Stimulated activated CD4-positive, alpha-beta T cell treated with anti-CD3 and anti-CD28 coated beads, Interleukin-1b, Interleukin-23, amount 100 ng/mL, for 1 hour (primary cell): ENCODE data around the gene RBM42.

Source experiments
- DNase-seq, 2 donors: peaks; one replicate each; pipeline ENCODE4 v3.0.0-alpha.2; 2020; ENCODE audit warnings: low read depth in 2 of 2

The RBM42 gene

DNA sequence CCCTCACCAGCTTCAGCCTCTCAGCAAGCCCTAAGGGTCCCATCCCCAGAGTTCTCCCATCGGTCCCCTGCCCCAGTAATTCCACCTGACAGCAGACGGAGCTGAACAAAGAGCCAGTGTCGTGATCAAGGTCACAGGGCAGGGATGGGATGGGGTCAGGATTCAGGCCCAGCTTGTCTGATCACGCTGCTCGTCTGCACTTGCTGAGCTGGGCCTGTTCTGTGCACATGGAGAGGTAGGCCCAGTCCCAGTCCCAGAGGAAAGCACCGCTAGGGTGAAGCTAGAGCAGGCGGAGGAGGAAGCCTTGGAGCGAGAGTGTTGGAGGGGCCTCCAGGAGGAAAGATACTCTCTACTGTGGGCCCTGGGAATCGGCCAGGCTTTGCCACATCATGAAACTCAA lies 7.1 kb upstream of the RBM42 start:
- no peak for DNase-seq

DNA sequence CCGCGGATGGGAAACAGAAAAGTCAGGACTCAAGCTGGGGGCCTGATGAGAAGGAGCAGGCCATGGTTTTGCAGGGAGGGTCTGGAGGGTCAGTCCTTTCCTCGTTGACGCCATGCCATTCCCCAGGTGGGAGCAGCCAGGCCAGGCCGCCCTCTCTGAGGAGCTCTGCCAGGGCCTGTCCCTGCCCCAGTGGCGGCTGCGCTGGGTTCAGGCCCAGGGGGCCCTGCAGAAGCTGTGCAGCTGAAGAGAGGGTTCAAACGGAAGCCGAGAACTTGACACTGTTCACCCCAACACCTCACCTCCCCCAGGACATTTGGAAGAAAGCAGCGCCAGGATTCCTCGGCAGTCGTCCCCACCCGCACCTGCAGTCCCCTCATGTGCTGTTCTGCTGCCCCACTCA lies 6.1 kb upstream of the RBM42 start:
- DNase-seq, result no peak

DNA sequence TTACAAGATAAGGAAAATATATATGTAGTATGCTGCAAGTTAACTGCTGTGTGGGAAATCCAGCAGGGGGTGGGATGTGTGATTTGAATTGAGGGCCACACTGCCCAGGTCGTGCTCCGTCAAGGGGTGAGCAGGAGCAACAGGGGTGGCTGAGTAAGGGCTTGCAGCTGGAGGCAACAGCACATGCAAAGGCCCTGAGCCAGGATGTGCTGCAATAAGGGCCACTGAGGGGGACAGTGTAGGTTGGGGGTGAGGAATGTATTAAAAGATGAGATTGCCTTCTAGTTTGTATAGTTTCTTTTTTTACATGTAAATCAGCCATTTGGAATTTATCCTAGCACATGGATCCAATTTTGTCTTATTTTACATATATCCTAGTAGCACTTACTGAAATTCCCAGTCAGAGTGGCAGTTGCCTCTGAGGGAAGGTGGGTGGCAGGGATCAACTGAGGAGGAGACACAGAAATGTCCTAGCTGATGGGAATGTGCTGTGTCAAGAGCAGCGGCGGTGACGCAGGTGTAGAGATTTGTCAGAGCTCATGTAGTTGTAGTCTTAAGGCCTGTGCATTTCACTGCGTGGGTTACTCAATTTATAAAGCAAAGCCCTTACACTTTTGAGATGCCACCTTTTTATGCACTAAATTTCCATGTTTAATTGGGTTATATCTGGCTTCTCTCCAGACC lies 5.4 kb upstream of the RBM42 start:
- DNase-seq, result no peak

DNA sequence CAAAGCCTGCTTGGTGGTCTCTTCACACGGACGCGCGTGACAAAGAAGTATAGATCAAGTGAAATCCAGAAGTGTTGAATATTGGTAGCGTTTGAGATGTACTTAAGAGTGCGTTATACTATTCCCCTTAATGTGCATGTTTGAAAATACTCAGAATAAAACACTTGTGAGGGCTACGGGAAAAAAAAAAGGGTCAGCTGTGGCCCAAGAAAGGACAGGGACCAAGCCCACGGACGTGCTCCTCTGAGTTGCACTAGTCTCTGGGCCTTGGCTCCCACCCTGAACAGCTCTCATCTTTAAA lies 622 bp upstream of the RBM42 start:
- no peak for DNase-seq

DNA sequence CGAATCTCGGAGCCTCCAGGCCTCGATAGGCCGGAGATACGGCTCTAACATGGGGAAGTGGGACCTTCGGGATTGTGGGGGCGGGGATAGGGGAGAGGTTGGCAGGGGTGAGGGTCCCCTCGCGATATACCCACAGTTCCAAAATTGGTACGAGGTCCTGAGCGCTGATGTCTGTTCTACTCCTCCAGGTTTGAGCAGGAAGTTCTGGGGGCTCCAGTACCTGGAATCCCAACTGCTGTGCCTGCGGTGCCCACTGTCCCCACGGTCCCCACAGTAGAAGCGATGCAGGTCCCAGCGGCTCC lies 447 bp downstream of the RBM42 start:
- DNase-seq, result no peak

DNA sequence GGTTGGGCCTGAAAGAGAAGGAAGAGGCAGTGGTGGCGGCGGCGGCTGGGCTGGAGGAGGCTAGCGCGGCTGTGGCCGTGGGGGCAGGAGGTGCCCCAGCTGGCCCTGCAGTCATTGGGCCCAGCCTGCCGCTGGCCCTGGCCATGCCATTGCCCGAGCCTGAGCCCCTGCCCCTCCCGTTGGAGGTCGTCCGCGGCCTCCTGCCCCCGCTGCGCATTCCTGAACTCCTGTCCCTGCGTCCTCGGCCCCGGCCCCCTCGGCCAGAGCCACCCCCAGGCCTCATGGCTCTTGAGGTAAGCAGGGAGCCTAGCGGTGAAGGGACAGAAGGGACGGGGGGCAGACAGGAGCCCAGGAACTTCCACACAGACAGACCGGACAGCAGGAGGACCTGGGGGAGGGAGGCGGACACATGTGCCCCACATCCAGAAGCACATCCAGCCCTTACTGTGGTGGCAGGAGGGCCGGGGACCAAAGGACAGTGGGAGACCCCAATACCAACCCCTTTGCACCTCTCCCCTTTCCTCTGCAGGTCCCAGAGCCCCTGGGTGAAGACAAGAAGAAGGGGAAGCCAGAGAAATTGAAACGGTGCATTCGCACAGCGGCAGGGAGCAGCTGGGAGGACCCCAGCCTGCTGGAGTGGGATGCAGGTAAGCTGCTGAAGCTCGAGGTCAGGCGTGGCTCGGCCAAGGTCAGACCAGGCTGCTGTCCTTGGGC lies 5.0 kb downstream of the RBM42 start:
- no peak for DNase-seq

DNA sequence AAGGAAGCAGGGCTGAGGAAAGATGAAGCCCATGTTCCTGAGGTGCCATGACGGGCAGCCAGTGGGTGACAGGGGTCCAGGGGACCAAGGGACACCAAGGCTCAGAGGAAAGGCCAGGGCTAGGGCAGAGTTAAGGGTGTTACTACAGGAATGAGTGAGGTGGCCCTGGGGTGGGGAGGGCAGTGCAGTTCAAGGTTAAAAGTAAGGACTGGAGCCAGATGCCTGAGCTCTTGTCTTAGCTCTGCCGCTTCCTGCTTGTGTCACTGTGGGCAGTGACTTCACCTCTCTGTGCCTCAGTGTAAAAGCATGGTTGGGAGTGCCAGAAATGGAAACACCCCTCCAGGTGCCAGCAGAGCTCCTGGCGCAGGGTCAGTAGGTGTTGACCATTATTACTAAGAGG lies 7.8 kb downstream of the RBM42 start:
- DNase-seq, result no peak

DNA sequence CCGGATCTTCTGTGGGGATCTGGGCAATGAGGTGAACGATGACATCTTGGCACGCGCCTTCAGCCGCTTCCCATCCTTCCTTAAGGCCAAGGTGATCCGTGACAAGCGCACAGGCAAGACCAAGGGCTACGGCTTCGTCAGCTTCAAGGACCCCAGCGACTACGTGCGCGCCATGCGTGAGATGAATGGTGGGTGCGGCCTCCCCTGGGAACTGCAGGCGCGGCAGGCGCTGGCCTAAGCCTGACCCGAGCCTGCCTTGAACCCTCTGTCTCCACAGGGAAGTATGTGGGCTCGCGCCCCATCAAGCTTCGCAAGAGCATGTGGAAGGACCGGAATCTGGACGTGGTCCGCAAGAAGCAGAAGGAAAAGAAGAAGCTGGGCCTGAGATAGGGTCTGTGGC lies 8.3 kb downstream of the RBM42 start:
- DNase-seq, result no peak

DNA sequence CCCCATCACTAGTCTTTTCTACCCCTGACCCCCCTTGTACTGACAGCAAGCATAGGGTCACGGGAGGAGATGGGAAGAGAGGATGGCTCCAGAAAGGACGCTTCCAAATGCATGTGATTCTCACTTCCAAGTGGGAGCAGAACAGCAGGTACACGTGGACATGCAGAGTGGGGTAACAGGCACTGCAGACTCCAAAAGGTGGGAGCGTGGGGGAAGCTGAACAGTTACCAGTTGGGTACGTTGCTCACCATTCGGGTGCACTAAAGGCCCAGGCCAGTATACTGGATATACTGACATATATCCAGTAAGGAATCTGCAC lies 10.4 kb downstream of the RBM42 start:
- no peak for DNase-seq

DNA sequence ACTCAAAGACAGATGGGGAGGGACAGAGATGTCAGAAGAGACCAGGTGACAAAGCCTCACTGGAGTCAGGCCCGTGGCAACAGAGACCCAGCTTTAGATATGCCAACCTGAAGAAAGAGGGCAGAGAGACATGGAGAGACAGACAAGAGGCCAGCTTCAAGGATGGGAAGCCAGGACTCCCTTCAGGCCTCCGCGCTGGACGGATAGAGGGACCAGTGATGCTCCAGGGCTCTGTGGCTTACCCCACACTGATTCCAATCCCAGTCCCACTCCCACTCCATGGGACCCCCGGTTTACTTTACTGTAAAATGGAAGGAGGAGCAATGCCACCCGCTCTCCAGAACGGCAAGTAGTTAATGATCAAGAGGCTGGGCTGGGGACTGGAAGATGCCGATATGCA lies 11.0 kb downstream of the RBM42 start:
- DNase-seq, result no peak

DNA sequence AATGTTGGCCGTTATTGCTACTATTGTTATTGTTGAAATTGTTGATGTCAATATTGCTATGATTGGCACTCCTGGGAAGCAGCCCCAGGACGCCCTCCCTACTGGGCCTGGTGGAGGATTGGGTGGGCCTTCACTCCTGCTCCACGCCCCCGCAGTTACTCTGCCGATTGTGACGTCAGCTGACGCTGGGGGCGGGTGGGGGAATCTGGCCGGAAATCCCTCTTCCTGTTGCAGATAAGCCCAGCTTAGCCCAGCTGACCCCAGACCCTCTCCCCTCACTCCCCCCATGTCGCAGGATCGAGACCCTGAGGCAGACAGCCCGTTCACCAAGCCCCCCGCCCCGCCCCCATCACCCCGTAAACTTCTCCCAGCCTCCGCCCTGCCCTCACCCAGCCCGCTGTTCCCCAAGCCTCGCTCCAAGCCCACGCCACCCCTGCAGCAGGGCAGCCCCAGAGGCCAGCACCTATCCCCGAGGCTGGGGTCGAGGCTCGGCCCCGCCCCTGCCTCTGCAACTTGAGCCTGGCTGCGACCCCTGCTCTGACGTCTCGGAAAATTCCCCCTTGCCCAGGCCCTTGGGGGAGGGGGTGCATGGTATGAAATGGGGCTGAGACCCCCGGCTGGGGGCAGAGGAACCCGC lies 12.8 kb downstream of the RBM42 start, which contains the start of gene ETV2:
Gene ETV2 (plus strand): TSS at position 231 of the 637 bp plus-strand sequence. CDS start 716 bp downstream, outside the sequence.
- no peak for DNase-seq

DNA sequence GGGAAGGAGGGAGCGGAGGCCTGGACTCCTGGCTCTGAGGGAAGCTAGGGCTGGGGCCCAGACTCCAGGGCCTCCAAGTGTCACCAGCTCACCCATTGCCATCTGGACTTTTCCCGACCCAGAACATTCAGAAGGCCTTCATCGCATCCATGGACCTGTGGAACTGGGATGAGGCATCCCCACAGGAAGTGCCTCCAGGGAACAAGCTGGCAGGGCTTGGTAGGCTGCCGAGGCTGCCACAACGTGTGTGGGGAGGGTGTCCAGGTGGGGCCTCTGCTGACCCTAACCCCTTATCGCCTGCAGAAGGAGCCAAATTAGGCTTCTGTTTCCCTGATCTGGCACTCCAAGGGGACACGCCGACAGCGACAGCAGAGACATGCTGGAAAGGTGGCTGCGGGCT lies 13.5 kb downstream of the RBM42 start:
- DNase-seq, result no peak

DNA sequence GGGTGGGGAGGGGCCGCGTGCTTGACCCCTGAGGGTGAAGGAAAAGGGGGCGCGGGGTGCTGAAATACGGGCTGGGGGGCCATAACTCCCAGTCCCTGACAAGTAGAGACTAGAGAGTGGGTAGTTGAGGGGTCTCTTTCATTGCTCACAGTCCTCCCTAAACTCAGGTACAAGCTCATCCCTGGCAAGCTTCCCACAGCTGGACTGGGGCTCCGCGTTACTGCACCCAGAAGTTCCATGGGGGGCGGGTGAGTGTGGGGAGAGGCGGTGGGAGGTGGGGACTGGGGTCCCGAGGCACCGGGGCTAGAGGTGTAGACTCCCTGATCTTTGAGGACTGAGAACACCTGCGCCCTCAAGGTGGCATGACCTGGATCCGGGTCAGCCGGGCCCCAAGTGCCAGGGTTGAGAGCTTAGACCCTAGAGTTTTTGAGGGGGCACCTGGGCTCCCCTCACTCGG lies 14.0 kb downstream of the RBM42 start:
- DNase-seq, result no peak

DNA sequence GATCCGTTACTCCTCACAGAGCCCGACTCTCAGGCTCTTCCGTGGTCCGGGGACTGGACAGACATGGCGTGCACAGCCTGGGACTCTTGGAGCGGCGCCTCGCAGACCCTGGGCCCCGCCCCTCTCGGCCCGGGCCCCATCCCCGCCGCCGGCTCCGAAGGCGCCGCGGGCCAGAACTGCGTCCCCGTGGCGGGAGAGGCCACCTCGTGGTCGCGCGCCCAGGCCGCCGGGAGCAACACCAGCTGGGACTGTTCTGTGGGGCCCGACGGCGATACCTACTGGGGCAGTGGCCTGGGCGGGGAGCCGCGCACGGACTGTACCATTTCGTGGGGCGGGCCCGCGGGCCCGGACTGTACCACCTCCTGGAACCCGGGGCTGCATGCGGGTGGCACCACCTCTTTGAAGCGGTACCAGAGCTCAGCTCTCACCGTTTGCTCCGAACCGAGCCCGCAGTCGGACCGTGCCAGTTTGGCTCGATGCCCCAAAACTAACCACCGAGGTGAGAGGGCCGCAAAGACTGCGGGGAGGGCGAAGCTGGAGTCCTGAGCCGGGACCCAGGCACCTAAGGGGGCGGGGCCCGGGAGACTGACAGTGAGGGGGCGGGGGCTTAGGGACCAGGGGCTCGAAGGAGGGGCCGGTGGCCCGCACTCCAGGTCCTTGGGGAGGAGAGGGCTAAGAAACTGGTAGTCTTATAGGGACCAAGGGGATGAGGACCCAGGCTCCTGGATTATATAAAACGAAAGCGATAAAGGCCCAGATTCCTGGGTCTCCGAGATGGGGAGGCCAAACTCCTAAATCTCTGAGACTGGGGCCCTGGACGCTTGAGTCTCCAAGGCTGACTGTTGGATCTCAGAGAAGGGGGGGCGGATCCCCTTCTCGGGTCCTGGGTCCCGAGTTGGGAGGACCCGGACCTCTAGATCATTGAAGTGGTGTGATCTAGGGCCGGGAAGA lies 14.7 kb downstream of the RBM42 start:
- DNase-seq, result peak; percentile 44 to 51

DNA sequence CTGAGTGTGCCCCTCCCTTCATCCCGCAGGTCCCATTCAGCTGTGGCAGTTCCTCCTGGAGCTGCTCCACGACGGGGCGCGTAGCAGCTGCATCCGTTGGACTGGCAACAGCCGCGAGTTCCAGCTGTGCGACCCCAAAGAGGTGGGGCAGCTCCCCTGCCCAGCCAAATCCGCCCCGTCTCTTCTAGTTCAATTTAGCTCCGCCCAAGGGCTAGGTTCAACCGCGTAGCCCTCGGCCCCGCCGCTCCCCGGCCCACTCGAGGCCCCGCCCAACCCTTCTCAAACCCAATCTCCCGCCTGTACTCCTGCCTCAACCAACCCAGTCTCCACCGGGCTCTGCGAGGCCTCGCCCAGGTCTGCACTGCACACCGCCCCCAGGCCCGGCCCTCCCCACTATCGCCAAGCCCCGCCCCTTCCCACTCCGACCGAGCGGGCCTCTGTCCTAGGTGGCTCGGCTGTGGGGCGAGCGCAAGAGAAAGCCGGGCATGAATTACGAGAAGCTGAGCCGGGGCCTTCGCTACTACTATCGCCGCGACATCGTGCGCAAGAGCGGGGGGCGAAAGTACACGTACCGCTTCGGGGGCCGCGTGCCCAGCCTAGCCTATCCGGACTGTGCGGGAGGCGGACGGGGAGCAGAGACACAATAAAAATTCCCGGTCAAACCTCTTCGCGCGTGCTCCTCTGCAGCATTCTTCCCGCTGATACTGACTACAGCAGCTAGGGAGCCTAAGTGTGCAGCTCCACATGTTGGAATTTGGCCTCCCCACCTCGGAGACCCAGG lies 15.6 kb downstream of the RBM42 start:
- peak; percentile 84 to 87 for DNase-seq

DNA sequence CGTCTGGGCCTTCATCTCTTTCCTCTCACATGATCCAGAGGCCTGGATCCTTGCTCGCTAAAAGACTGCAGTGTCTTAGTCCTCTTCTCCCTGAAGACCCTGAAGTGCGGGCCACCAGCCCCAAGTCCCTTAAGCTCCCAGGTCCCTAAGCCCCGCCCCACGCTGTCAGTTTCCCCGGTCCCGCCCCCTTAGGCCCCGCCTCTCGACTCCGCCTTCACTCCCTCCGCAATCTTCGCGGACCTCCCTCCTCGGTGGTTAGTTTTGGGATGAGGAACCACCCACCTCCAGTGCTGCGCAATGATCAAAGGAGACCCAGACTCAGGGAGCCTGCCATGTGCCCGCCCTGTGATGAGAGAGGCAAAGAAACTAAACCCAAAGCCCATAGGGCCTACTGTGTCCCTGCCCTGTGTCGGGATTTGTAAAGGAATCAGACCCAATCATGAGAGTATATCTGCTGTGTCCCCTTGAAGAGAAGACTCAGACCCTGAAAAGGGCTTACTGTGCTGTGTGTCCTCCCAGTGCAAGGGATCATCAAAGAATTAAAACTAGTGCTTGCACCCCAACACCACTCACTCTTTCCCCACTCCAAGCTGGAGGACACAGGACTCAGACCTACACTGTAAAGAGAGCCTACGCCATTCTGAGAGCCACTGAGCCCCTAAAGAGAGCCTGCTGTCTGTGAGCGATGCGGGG lies 16.3 kb downstream of the RBM42 start:
- DNase-seq, result peak; percentile 22 to 81

DNA sequence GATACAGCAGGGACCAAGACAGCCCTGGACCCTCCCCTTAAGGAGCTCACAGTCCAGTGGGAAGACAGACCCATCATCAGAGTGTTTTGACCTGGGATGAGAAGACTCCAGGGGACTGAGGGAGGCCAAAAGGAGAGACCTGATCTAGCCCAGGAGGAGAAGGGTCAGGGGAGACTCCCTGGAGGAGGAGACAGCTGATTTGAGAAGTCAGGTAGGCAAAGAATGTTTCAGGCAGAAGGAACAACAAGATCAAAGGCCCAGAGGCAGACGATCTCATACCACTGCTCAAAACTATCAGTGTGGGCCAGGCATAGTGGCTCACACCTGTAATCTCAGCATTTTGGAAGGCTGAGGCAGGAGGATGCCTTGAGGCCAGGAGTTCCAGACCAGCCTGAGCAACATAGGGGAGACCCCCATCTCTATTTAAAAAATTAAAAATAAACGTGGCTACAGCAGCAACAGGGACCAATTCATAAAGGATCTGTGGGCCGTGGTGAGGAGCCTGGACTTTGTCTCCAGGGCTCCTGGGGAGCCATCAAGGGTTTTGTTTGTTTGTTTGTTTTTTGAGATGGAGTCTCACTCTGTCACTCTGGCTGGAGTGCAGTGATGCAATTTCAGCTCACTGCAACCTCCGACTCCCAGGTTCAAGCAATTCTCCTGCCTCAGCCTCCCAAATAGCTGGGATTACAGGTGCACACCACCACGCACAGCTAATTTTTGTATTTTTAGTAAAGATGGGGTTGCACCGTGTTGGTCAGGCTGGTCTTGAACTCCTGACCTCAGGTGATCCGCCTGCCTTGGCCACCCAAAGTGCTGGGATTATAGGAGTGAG lies 17.1 kb downstream of the RBM42 start:
- DNase-seq, result no peak

DNA sequence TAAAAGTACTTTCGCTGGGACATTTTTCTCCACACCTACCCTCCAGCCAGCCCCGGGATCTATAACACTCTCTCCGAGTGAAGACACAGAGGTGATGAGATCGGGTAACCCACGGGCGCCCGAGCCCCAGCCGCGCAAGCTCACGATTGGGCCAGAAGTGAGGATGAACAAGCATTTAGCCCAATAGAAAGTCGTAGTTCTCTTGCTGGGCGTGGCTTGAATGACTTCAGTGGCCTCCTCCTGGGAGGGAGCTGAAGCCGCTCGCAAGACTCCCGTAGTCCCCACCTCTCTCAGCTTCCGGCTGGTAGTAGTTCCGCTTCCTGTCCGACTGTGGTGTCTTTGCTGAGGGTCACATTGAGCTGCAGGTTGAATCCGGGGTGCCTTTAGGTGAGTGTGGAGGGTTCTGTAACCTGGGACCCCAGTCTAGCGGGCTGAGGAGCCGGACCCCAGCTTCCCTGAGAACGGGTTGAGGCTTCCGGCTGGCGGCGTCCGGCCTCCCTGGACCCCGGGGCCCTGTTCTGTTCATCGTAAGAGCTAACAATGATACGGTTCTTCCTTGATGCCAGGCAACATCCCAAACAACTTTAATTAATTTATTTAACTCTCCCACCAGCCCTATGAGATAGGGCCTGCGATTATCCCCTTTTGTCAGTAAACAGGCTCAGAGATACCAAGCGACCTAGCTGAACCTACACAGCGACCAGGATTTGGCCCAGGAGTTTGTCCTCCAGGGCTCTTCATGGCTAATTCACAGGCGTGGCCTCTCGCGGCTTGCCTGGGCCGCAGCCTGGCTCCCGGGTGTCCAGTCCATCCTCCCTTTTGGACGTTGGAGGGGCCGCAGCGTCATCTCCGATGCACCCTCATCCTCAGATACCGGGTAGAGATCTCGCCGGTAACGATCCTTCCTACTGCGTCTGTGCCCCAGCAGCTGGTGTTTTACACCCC lies 19.5 kb downstream of the RBM42 start, which contains the start of gene COX6B1:
Gene COX6B1 (plus strand): TSS at position 307 of the 945 bp plus-strand sequence. CDS start 2,921 bp downstream, outside the sequence.
- DNase-seq, result peak; percentile 69 to 76

DNA sequence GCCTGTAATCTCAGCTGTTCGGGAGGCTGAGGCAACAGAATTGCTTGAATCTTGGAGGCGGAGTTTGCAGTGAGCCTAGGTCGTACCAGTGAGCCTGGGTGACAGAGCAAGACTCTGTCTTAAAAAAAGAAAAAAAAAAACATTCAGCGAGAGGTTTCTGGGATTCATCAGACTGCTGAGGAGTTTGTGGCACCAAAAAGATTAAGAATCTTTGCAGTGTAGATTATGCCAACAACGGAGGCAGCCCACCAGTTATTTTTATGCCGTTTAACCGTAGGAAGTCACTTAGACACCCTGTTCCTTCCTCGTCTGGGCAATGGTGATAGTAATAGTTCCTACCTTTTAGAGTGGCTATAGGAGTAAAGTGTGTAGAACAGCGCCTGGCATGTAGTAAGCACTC lies 21.7 kb downstream of the RBM42 start:
- DNase-seq, result no peak
